Endothelial cell of umbilical vein (primary cell): ENCODE measurements around the gene TLE1. TPM values are rescaled to one million over a fixed set of nuclear protein-coding genes. Genes with fewer than 3 reads are reported as not detected.

Experiments
- BruUV-seq: library from RNA; stranded (reverse); fragments of 400-500 nt; replicated peaks from 2 replicates; lab custom pipeline; 2021; lab: Mats Ljungman, UMichigan
- CTCF ChIA-PET: fragments of 300-600, 350-600 bp; sonication (Branson Sonifier 250); formaldehyde crosslinking; loops from one replicate; lab custom pipeline; 2021; ENCODE audit warnings: antibody characterized with exemption, inconsistent platforms; lab: Charles Lee
- POLR2A ChIA-PET: fragments of 300-600, 350-600 bp; sonication (Branson Sonifier 250); formaldehyde crosslinking; loops from one replicate; lab custom pipeline; 2021; ENCODE audit warnings: antibody characterized with exemption, inconsistent platforms; lab: Charles Lee
- DNase-seq: peaks from one replicate; pipeline ENCODE4 v3.0.0-alpha.2; 2011; ENCODE audit warnings: low read depth, low spot score
- FAIRE-seq: peaks from 2 replicates; lab custom pipeline; 2011; peaks lifted over from hg19 to GRCh38; lab: Jason Lieb, UNC
- H2AFZ ChIP-seq: 2 replicates; pipeline ENCODE4 v1.6.0; 2012; ENCODE audit warnings: low read depth, low read length, control low read depth, inconsistent platforms
- H3K27ac ChIP-seq: 2 replicates; pipeline ENCODE4 v1.5.1; 2011; ENCODE audit warnings: low read depth, mild to moderate bottlenecking, control low read depth, low read length, moderate library complexity; ENCODE audit not compliant: insufficient read depth
- H3K27me3 ChIP-seq, 2 experiments: 2 replicates each; pipeline versions ENCODE4 v1.6.0 to v1.6.1; 2011; ENCODE audit warnings: low read length in 2 of 2, mixed read lengths in 1 of 2; ENCODE audit not compliant: control insufficient read depth in 2 of 2, insufficient read depth in 2 of 2
- H3K36me3 ChIP-seq, 2 experiments: 2 replicates in 1 of 2; 3 replicates in 1 of 2; pipeline ENCODE4 v1.5.1; 2011; ENCODE audit warnings: low read length in 2 of 2, mild to moderate bottlenecking in 1 of 2, moderate library complexity in 1 of 2; ENCODE audit not compliant: control insufficient read depth in 2 of 2, insufficient read depth in 2 of 2; ENCODE audit errors: extremely low read depth in 1 of 2
- H3K4me1 ChIP-seq: 3 replicates; pipeline ENCODE4 v1.5.1; 2011; ENCODE audit warnings: mild to moderate bottlenecking, low read length; ENCODE audit not compliant: control insufficient read depth, insufficient read depth; ENCODE audit errors: extremely low read depth
- H3K4me2 ChIP-seq: 2 replicates; pipeline ENCODE4 v1.6.1; 2011; ENCODE audit warnings: low read length, control low read depth, mixed read lengths; ENCODE audit not compliant: insufficient read depth
- H3K4me3 ChIP-seq, 3 experiments: fragments of 200-600 bp in 1 of 3; sonication (generic), shearing (Covaris generic) in 1 of 3; replicated peaks in 1 of 3; 2 replicates each; pipeline ENCODE4 v1.5.1; 2011 to 2016; ENCODE audit warnings: control low read depth in 3 of 3, low read length in 3 of 3, mild to moderate bottlenecking in 2 of 3, inconsistent platforms in 1 of 3, low read depth in 1 of 3, moderate library complexity in 1 of 3; ENCODE audit not compliant: insufficient read depth in 1 of 3
- H3K79me2 ChIP-seq: 2 replicates; pipeline ENCODE4 v1.6.0; 2012; ENCODE audit warnings: low read length, inconsistent platforms; ENCODE audit not compliant: control insufficient read depth, insufficient read depth
- H3K9ac ChIP-seq: replicated peaks from 2 replicates; pipeline ENCODE3; 2011; ENCODE audit warnings: low read length, control low read depth; ENCODE audit not compliant: insufficient read depth; ENCODE audit errors: extremely low read depth
- H3K9me1 ChIP-seq: replicated peaks from 3 replicates; pipeline ENCODE4 v1.6.0; 2011; ENCODE audit warnings: mild to moderate bottlenecking, low read length; ENCODE audit not compliant: control insufficient read depth, insufficient read depth; ENCODE audit errors: extremely low read depth
- H3K9me3 ChIP-seq: replicated peaks from 2 replicates; pipeline ENCODE4 v1.5.1; 2012; ENCODE audit warnings: low read length, inconsistent platforms; ENCODE audit not compliant: control insufficient read depth, insufficient read depth
- H4K20me1 ChIP-seq: replicated peaks from 2 replicates; pipeline ENCODE3; 2011; ENCODE audit warnings: mild to moderate bottlenecking, low read length; ENCODE audit not compliant: control insufficient read depth, insufficient read depth; ENCODE audit errors: extremely low read depth
- EZH2 ChIP-seq: IDR thresholded peaks from 2 replicates; pipeline ENCODE4 v1.6.1; 2012; ENCODE audit warnings: borderline replicate concordance, low read depth, mild to moderate bottlenecking, moderate library complexity, low read length, inconsistent platforms; ENCODE audit not compliant: severe bottlenecking
- JUN ChIP-seq: IDR thresholded peaks from 2 replicates; pipeline ENCODE4 v1.6.1; 2011; ENCODE audit warnings: borderline replicate concordance, low read depth; ENCODE audit not compliant: insufficient read length, insufficient read depth
- POLR2AphosphoS5 ChIP-seq: IDR thresholded peaks from 2 replicates; pipeline ENCODE4 v1.6.1; 2012; ENCODE audit warnings: low read depth, mild to moderate bottlenecking, control low read depth, low read length, moderate library complexity; ENCODE audit not compliant: insufficient read depth
- dilution Hi-C: fragments of 300-500 bp; cut with MboI; formaldehyde crosslinking; loops from one replicate; pipeline ENCODE4 v1.15.0; 2019; ENCODE audit warnings: low sequenced_read_pairs; ENCODE audit not compliant: extremely low pct_ligation_motif_present
- intact Hi-C: fragments of 100-400 bp; cut with micrococcal nuclease; formaldehyde crosslinking; loops from one replicate; pipeline ENCODE4 v1.10.0; 2022
- polyA plus RNA-seq, 4 experiments: library from polyadenylated mRNA; depleted of rRNA in 3 of 4; stranded (reverse) in 3 of 4; unstranded in 1 of 4; fragments of >200 nt; gene quantifications; 2 replicates each; pipeline versions ENCODE4 v1.2.1 to v1.2.3, GENCODE V29; 2011 to 2012; ENCODE audit warnings: missing spikeins in 1 of 4
- total RNA-seq: library from RNA; stranded (reverse); gene quantifications from 2 replicates; pipeline ENCODE4 v1.2.3, GENCODE V29; 2021
- TF ChIP-seq, protein P1 (sequence below), 2 donors: IDR thresholded peaks; 1 replicate in 1 of 2; 2 replicates in 1 of 2; pipeline ENCODE4 v1.5.1; 2011; ENCODE audit warnings: low read length in 2 of 2, mild to moderate bottlenecking in 2 of 2, moderate library complexity in 2 of 2, control low read depth in 1 of 2, inconsistent platforms in 1 of 2, low read depth in 1 of 2; ENCODE audit not compliant: insufficient read depth in 1 of 2; ENCODE audit errors: extremely low read depth in 1 of 2

Gene TLE1
- total and polyA plus RNA-seq, 2 donors (not counting 3 experiments of a cell fraction or from before 2014, with no cell fraction given) = 55.0 to 58.2 TPM

DNA sequence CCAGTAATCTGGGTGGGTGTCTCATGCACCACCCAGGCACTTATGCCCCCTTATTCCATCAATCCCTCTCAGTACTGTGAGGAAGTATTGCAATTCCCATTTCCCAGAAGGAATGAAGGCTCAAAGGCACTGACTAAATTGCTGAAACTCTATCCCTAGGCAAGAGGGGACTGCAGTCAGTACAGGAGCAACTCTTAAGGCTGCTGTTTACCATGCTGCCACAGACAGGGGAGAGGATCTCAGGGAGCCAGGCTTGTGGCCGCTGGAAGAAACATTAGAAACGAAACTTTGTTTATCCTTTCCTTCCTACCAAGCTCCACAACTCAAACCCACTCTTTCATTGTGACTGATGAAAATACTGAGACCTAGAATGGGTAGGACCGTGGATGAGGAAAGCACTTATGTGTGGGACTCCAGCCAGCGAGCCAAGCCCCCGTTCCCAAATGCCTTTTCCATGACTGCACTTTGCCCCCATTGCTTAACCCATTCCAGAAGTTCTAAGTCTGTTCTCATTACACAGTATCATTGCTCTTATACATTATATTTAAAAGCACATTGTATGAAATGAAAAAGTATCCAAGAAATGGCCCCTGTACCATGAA, 54.3 kb downstream of the TLE1 start:
- intact Hi-C loops = no loop called here
- Histone ChIP-seq H3K79me2 (no peaks in the 10 kb centered on the region), H2AFZ (no peak overlapping the region), H3K4me1 (no peaks in the 10 kb centered on the region), H3K27me3 (no peaks in the 10 kb centered on the region), H3K9me1 (no peaks in the 10 kb centered on the region), H3K4me2 (no peak overlapping the region), H3K9me3 (no peaks in the 10 kb centered on the region), H3K36me3 (peaks cover 10 to 11% of the 10 kb centered on the region in 2 experiments), H3K9ac (no peak overlapping the region), H3K4me3 (no peak overlapping the region), H4K20me1 (no peaks in the 10 kb centered on the region), H3K27ac (no peak overlapping the region)
- no TSS peak for BruUV-seq
- CTCF ChIA-PET = no interaction called here
- POLR2A ChIA-PET = no interaction called here
- TF ChIP-seq EZH2 (no peak), POLR2AphosphoS5 (no peak), JUN (no peak)
- DNase-seq = no peak
- dilution Hi-C loops = no loop called here
- no peak for FAIRE-seq

GRCh38 chr9:81633952-81634854, 55.1 kb downstream of the TLE1 start:
- Histone ChIP-seq H3K36me3 (peaks cover 10% of the 10 kb centered on the region in 2 experiments), H3K27ac (no peak overlapping the region), H3K27me3 (no peaks in the 10 kb centered on the region), H3K4me1 (no peaks in the 10 kb centered on the region), H3K4me2 (no peak overlapping the region), H3K9ac (no peak overlapping the region), H2AFZ (no peak overlapping the region), H3K9me3 (no peaks in the 10 kb centered on the region), H3K9me1 (no peaks in the 10 kb centered on the region), H4K20me1 (no peaks in the 10 kb centered on the region), H3K4me3 (no peak overlapping the region), H3K79me2 (no peaks in the 10 kb centered on the region)
- no peak for DNase-seq
- POLR2A ChIA-PET = no interaction called here
- CTCF ChIA-PET = no interaction called here
- no peak for FAIRE-seq
- TF ChIP-seq, protein P1, sequence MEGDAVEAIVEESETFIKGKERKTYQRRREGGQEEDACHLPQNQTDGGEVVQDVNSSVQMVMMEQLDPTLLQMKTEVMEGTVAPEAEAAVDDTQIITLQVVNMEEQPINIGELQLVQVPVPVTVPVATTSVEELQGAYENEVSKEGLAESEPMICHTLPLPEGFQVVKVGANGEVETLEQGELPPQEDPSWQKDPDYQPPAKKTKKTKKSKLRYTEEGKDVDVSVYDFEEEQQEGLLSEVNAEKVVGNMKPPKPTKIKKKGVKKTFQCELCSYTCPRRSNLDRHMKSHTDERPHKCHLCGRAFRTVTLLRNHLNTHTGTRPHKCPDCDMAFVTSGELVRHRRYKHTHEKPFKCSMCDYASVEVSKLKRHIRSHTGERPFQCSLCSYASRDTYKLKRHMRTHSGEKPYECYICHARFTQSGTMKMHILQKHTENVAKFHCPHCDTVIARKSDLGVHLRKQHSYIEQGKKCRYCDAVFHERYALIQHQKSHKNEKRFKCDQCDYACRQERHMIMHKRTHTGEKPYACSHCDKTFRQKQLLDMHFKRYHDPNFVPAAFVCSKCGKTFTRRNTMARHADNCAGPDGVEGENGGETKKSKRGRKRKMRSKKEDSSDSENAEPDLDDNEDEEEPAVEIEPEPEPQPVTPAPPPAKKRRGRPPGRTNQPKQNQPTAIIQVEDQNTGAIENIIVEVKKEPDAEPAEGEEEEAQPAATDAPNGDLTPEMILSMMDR (IDR thresholded peaks at IDR 0.05; ENCODE audit: extremely low read depth in 1 of 2, insufficient read depth in 1 of 2, low read depth in 1 of 2, low read length in 2 of 2) = no peak
- dilution Hi-C loops = no loop called here
- intact Hi-C loops = no loop called here
- BruUV-seq = no TSS peak
